GM12878 (cell line): ENCODE data around the gene PRRT1. TPM values are rescaled to one million over a fixed set of nuclear protein-coding genes. Genes with fewer than 3 reads are reported as not detected.

Source experiments
- ATAC-seq: fragments of 200-7000 bp; cut with Tn5 transposase; 3 replicates; pipeline ENCODE4 v1.9.1; 2020; ENCODE audit warnings: mild to moderate bottlenecking, moderate library complexity
- BruUV-seq: library from RNA; stranded (reverse); fragments of 400-500 nt; replicated peaks from 2 replicates; lab custom pipeline; 2021; lab: Mats Ljungman, UMichigan
- CTCF ChIA-PET: fragments of 300-600 bp; sonication (Branson Sonifier 250); formaldehyde crosslinking; extraction: SDS; loops from one replicate; lab custom pipeline; 2021; ENCODE audit warnings: inconsistent platforms; lab: Yijun Ruan, JAX
- POLR2A ChIA-PET: fragments of 350-600 bp; formaldehyde crosslinking; extraction: SDS; loops from one replicate; lab custom pipeline; 2021; ENCODE audit warnings: inconsistent platforms; lab: Charles Lee
- RAD21 ChIA-PET: fragments of 300-600 bp; sonication (Branson Sonifier 250); formaldehyde crosslinking; loops from one replicate; lab custom pipeline; 2023; ENCODE audit warnings: antibody characterized with exemption; ENCODE audit not compliant: unreplicated experiment; lab: Charles Lee
- SMC1A ChIA-PET: fragments of 300-600 bp; sonication (Branson Sonifier 250); formaldehyde crosslinking; loops from one replicate; lab custom pipeline; 2023; ENCODE audit not compliant: unreplicated experiment, uncharacterized antibody; lab: Charles Lee
- DNase-seq: peaks from one replicate; pipeline ENCODE4 v3.0.0-alpha.2; 2011; ENCODE audit warnings: low read depth, low spot score
- FAIRE-seq: peaks from 3 replicates; lab custom pipeline; 2011; peaks lifted over from hg19 to GRCh38; lab: Jason Lieb, UNC
- H2AFZ ChIP-seq: 2 replicates; pipeline ENCODE4 v1.6.0; 2011; ENCODE audit warnings: low read depth, low read length, control low read depth; ENCODE audit not compliant: control insufficient read depth
- H3K27ac ChIP-seq: 2 replicates; pipeline ENCODE4 v1.5.1; 2011; ENCODE audit warnings: control low read depth; ENCODE audit not compliant: control insufficient read depth, insufficient read depth
- H3K27me3 ChIP-seq, 2 experiments: replicated peaks in 1 of 2; 2 replicates each; pipeline versions ENCODE4 v1.6.0 to v1.6.1; 2011; ENCODE audit warnings: low read length in 1 of 2; ENCODE audit not compliant: control insufficient read depth in 2 of 2, insufficient read depth in 2 of 2
- H3K36me3 ChIP-seq, 2 experiments: 2 replicates each; pipeline ENCODE4 v1.5.1; 2011; ENCODE audit warnings: low read length in 1 of 2; ENCODE audit not compliant: control insufficient read depth in 2 of 2, insufficient read depth in 2 of 2
- H3K4me1 ChIP-seq: 2 replicates; pipeline ENCODE4 v1.6.1; 2011; ENCODE audit warnings: mild to moderate bottlenecking, low read length, moderate library complexity, mixed read lengths; ENCODE audit not compliant: control insufficient read depth, insufficient read depth
- H3K4me2 ChIP-seq: 2 replicates; pipeline ENCODE4 v1.6.0; 2011; ENCODE audit warnings: control low read depth; ENCODE audit not compliant: control insufficient read depth, insufficient read depth
- H3K4me3 ChIP-seq: fragments of 200-600 bp; sonication (generic); 2 replicates; pipeline ENCODE4 v1.5.1; 2016
- H3K79me2 ChIP-seq: 2 replicates; pipeline ENCODE4 v1.6.0; 2011; ENCODE audit warnings: low read length; ENCODE audit not compliant: control insufficient read depth, insufficient read depth
- H3K9ac ChIP-seq: 2 replicates; pipeline ENCODE4 v1.8.0; 2011; ENCODE audit warnings: low read length, control low read depth, mixed read lengths; ENCODE audit not compliant: control insufficient read depth, insufficient read depth
- H3K9me3 ChIP-seq: replicated peaks from 3 replicates; pipeline ENCODE4 v1.5.1; 2011; ENCODE audit warnings: mild to moderate bottlenecking, low read length; ENCODE audit not compliant: control insufficient read depth, insufficient read depth
- H4K20me1 ChIP-seq: 2 replicates; pipeline ENCODE4 v1.6.0; 2011; ENCODE audit not compliant: control insufficient read depth, insufficient read depth
- CREB1 ChIP-seq: IDR thresholded peaks from 2 replicates; pipeline ENCODE4 v1.6.1; 2012; ENCODE audit warnings: low read depth, mild to moderate bottlenecking, inconsistent platforms
- DPF2 ChIP-seq: fragments of 450-650 bp; IDR thresholded peaks from 2 replicates; pipeline ENCODE4 v1.6.1; 2017; ENCODE audit warnings: mild to moderate bottlenecking
- FOXM1 ChIP-seq: IDR thresholded peaks from 2 replicates; pipeline ENCODE4 v1.6.1; 2012; ENCODE audit warnings: low read depth, mild to moderate bottlenecking, inconsistent platforms, low read length, moderate library complexity
- JUNB ChIP-seq: IDR thresholded peaks from 2 replicates; pipeline ENCODE4 v1.6.1; 2016; ENCODE audit warnings: antibody characterized with exemption, mild to moderate bottlenecking
- KAT2A ChIP-seq: conservative IDR thresholded peaks from 2 replicates; pipeline ENCODE4 v1.6.1; 2011; ENCODE audit warnings: low read depth, low read length; ENCODE audit not compliant: control insufficient read depth
- MYB ChIP-seq: fragments of 150-350 bp; IDR thresholded peaks from 2 replicates; pipeline ENCODE4 v1.6.1; 2014; ENCODE audit warnings: mild to moderate bottlenecking, low read depth, low read length, borderline replicate concordance
- NR2F1 ChIP-seq: fragments of 450-650 bp; conservative IDR thresholded peaks from 2 replicates; pipeline ENCODE4 v1.6.1; 2017; ENCODE audit warnings: mild to moderate bottlenecking
- POLR2AphosphoS5 ChIP-seq: IDR thresholded peaks from 2 replicates; pipeline ENCODE4 v1.6.1; 2011; ENCODE audit warnings: mild to moderate bottlenecking, low read length, inconsistent platforms
- RELA ChIP-seq: fragments of 450-650 bp; IDR thresholded peaks from 2 replicates; pipeline ENCODE4 v1.8.0; 2014; ENCODE audit warnings: borderline replicate concordance; ENCODE audit not compliant: partially characterized antibody
- SRF ChIP-seq, 2 experiments: IDR thresholded peaks; 2 replicates each; pipeline ENCODE4 v1.6.1; 2011; ENCODE audit warnings: low read depth in 2 of 2, low read length in 2 of 2, mild to moderate bottlenecking in 1 of 2, moderate library complexity in 1 of 2
- SUZ12 ChIP-seq: fragments of 200-600 bp; sonication (generic); IDR thresholded peaks from one replicate; pipeline ENCODE4 v1.6.1; 2018; ENCODE audit warnings: antibody characterized with exemption, mild to moderate bottlenecking; ENCODE audit not compliant: unreplicated experiment
- WRNIP1 ChIP-seq: IDR thresholded peaks from 2 replicates; pipeline ENCODE4 v1.6.1; 2011; ENCODE audit warnings: low read depth, low read length, improper control_type of control experiment, borderline replicate concordance
- ZNF274 ChIP-seq: IDR thresholded peaks from one replicate; pipeline ENCODE4 v1.8.0; 2011; ENCODE audit not compliant: insufficient read length, insufficient read depth
- in situ Hi-C: fragments of 300-500 bp; cut with MboI; formaldehyde crosslinking; loops from 9 replicates; pipeline ENCODE4 v1.14.3; 2018; ENCODE audit warnings: mixed read lengths
- intact Hi-C: fragments of 100-400 bp; cut with micrococcal nuclease; formaldehyde crosslinking; loops from one replicate; pipeline ENCODE4 v1.14.2; 2022; ENCODE audit not compliant: unreplicated experiment
- polyA plus RNA-seq, 11 experiments: library from polyadenylated mRNA; depleted of rRNA in 4 of 11; unstranded in 6 of 11; stranded (reverse) in 5 of 11; fragments of >200 nt; fragmentation: Nextera tagmentation in 4 of 11; fragmentation: Illumina TruSeq in 1 of 11; extraction: Ambion mirVana in 4 of 11; extraction: Trizol in 1 of 11; gene quantifications; 1 replicate in 1 of 11; 2 replicates in 10 of 11; pipeline versions ENCODE4 v1.2.1 to v1.2.3, GENCODE V29; 2011 to 2016; ENCODE audit warnings: inconsistent platforms in 2 of 11, missing spikeins in 2 of 11, low read depth in 1 of 11
- total RNA-seq, 4 experiments: library from RNA; depleted of rRNA in 3 of 4; stranded (reverse); fragments of >200 nt in 3 of 4; fragmentation: Illumina TruSeq in 1 of 4; extraction: Trizol in 1 of 4; gene quantifications; 2 replicates each; pipeline versions ENCODE4 v1.2.1 to v1.2.3, GENCODE V29; 2013 to 2021
- TF ChIP-seq, protein P1 (sequence below): fragments of 450-650 bp; IDR thresholded peaks from 2 replicates; pipeline ENCODE4 v1.6.1; 2016; ENCODE audit warnings: mild to moderate bottlenecking
- TF ChIP-seq, protein P2 (sequence below): fragments of 450-650 bp; formaldehyde crosslinking; IDR thresholded peaks from 2 replicates; pipeline ENCODE4 v1.5.0; 2022; ENCODE audit warnings: mild to moderate bottlenecking, missing genetic modification characterization
- TF ChIP-seq, protein P3 (sequence below): fragments of 150-350 bp; IDR thresholded peaks from 2 replicates; pipeline ENCODE4 v1.6.1; 2016; ENCODE audit warnings: low read depth, low read length

The PRRT1 gene
- total and polyA plus RNA-seq, 10 of the 15 experiments (the other 5 are each of a cell fraction or from before 2014, with no cell fraction given), result 0.04 to 0.15 (median 0.10) TPM; not detected in 6

DNA sequence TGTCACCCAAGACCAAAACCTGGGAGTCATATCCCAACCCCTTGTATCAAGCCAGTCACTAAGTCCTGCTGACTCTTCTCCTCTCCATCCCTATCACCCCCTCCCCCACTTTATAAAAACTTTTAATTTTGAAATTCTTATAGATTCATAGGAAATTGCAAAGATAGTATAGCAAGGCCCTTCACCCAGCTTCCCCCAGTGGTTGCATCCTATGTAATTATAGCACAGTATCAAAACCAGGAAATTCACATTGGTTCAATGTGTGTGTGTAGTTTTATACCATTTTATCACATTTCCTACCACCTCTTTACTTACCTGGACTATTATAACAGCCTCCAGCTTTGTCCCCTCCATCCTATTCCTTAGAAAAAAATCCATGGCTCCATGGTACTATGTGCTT is 6.3 kb upstream of the PRRT1 start:
- peaks cover 3% of the 10 kb centered on the region; the same call in 1 of the 2 replicates for H3K4me1 ChIP-seq
- BruUV-seq, result no TSS peak
- POLR2A ChIA-PET, result no interaction called here
- in situ Hi-C loops (no loop called here), intact Hi-C loops (loop anchor here (10.0 kb wide), 1 partner anchor 113 kb away; no protein-coding TSS in a partner anchor)
- H3K36me3 ChIP-seq, result no peaks in the 10 kb centered on the region; a peak in 2 of 4 replicates
- no peaks in the 10 kb centered on the region for H4K20me1 ChIP-seq
- CTCF ChIA-PET, result interaction anchor here (1.0 to 2.4 kb wide), 3 partner anchors 12 to 40 kb away, joined by 3 to 15 read pairs (median 4); no protein-coding TSS in a partner anchor
- no peaks in the 10 kb centered on the region for H3K27me3 ChIP-seq
- H3K9me3 ChIP-seq, result no peaks in the 10 kb centered on the region
- H3K4me2 ChIP-seq, result no peak overlapping the region
- H3K9ac ChIP-seq, result no peak overlapping the region
- no peak overlapping the region for H2AFZ ChIP-seq
- H3K4me3 ChIP-seq, result no peak overlapping the region
- FAIRE-seq (no peak), DNase-seq (no peak), ATAC-seq (no peak)
- H3K79me2 ChIP-seq, result no peaks in the 10 kb centered on the region
- H3K27ac ChIP-seq, result no peak overlapping the region
- RAD21 ChIA-PET, result interaction anchor here (1.0 kb wide), 1 partner anchor 35 kb away, joined by 3 read pairs; no protein-coding TSS in a partner anchor
- SMC1A ChIA-PET, result no interaction called here
- TF ChIP-seq DPF2 (no peak), MYB (no peak), RELA (no peak), SRF (IDR thresholded peaks at IDR 0.05; ENCODE audit: low read depth in 2 of 2, low read length in 2 of 2) (no peak), ZNF274 (no peak), CREB1 (no peak), JUNB (no peak), KAT2A (no peak), NR2F1 (no peak), SUZ12 (no peak), POLR2AphosphoS5 (no peak), FOXM1 (no peak), WRNIP1 (no peak)
- TF ChIP-seq, protein P1, sequence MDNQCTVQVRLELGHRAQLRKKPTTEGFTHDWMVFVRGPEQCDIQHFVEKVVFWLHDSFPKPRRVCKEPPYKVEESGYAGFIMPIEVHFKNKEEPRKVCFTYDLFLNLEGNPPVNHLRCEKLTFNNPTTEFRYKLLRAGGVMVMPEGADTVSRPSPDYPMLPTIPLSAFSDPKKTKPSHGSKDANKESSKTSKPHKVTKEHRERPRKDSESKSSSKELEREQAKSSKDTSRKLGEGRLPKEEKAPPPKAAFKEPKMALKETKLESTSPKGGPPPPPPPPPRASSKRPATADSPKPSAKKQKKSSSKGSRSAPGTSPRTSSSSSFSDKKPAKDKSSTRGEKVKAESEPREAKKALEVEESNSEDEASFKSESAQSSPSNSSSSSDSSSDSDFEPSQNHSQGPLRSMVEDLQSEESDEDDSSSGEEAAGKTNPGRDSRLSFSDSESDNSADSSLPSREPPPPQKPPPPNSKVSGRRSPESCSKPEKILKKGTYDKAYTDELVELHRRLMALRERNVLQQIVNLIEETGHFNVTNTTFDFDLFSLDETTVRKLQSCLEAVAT, result no peak
- TF ChIP-seq, protein P2, sequence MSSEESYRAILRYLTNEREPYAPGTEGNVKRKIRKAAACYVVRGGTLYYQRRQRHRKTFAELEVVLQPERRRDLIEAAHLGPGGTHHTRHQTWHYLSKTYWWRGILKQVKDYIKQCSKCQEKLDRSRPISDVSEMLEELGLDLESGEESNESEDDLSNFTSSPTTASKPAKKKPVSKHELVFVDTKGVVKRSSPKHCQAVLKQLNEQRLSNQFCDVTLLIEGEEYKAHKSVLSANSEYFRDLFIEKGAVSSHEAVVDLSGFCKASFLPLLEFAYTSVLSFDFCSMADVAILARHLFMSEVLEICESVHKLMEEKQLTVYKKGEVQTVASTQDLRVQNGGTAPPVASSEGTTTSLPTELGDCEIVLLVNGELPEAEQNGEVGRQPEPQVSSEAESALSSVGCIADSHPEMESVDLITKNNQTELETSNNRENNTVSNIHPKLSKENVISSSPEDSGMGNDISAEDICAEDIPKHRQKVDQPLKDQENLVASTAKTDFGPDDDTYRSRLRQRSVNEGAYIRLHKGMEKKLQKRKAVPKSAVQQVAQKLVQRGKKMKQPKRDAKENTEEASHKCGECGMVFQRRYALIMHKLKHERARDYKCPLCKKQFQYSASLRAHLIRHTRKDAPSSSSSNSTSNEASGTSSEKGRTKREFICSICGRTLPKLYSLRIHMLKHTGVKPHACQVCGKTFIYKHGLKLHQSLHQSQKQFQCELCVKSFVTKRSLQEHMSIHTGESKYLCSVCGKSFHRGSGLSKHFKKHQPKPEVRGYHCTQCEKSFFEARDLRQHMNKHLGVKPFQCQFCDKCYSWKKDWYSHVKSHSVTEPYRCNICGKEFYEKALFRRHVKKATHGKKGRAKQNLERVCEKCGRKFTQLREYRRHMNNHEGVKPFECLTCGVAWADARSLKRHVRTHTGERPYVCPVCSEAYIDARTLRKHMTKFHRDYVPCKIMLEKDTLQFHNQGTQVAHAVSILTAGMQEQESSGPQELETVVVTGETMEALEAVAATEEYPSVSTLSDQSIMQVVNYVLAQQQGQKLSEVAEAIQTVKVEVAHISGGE, result no peak
- TF ChIP-seq, protein P3, sequence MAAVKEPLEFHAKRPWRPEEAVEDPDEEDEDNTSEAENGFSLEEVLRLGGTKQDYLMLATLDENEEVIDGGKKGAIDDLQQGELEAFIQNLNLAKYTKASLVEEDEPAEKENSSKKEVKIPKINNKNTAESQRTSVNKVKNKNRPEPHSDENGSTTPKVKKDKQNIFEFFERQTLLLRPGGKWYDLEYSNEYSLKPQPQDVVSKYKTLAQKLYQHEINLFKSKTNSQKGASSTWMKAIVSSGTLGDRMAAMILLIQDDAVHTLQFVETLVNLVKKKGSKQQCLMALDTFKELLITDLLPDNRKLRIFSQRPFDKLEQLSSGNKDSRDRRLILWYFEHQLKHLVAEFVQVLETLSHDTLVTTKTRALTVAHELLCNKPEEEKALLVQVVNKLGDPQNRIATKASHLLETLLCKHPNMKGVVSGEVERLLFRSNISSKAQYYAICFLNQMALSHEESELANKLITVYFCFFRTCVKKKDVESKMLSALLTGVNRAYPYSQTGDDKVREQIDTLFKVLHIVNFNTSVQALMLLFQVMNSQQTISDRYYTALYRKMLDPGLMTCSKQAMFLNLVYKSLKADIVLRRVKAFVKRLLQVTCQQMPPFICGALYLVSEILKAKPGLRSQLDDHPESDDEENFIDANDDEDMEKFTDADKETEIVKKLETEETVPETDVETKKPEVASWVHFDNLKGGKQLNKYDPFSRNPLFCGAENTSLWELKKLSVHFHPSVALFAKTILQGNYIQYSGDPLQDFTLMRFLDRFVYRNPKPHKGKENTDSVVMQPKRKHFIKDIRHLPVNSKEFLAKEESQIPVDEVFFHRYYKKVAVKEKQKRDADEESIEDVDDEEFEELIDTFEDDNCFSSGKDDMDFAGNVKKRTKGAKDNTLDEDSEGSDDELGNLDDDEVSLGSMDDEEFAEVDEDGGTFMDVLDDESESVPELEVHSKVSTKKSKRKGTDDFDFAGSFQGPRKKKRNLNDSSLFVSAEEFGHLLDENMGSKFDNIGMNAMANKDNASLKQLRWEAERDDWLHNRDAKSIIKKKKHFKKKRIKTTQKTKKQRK, result no peak
